Neutrophil (primary cell): ENCODE data around the gene MYBPC2.

Experiments used
- H3K27ac ChIP-seq: fragments of 200-600 bp; sonication (generic); 2 replicates; pipeline ENCODE4 v1.5.1; 2016; ENCODE audit warnings: mild to moderate bottlenecking, moderate library complexity
- H3K27me3 ChIP-seq: fragments of 200-600 bp; sonication (generic); 2 replicates; pipeline ENCODE4 v1.6.0; 2016; ENCODE audit warnings: mild to moderate bottlenecking
- H3K36me3 ChIP-seq: fragments of 200-600 bp; sonication (generic); 2 replicates; pipeline ENCODE4 v1.5.1; 2017
- H3K4me1 ChIP-seq, 2 experiments: fragments of 200-600 bp in 1 of 2; sonication (generic) in 1 of 2; 1 replicate in 1 of 2; 2 replicates in 1 of 2; pipeline versions ENCODE4 v1.5.1 to v1.6.1; 2013 to 2016; ENCODE audit warnings: low read depth in 1 of 2, low read length in 1 of 2, mild to moderate bottlenecking in 1 of 2, moderate library complexity in 1 of 2; ENCODE audit not compliant: control insufficient read depth in 1 of 2, insufficient read depth in 1 of 2
- H3K4me3 ChIP-seq, 2 experiments: fragments of 200-600 bp in 1 of 2; sonication (generic) in 1 of 2; 1 replicate in 1 of 2; 2 replicates in 1 of 2; pipeline ENCODE4 v1.5.1; 2013 to 2016; ENCODE audit warnings: low read depth in 1 of 2, low read length in 1 of 2, mild to moderate bottlenecking in 1 of 2, moderate library complexity in 1 of 2
- H3K9me3 ChIP-seq: fragments of 200-600 bp; sonication (generic); 2 replicates; pipeline ENCODE4 v1.5.1; 2016
- CTCF ChIP-seq: fragments of 200-600 bp; sonication (generic); IDR thresholded peaks from 2 replicates; pipeline ENCODE4 v1.5.1; 2016; ENCODE audit warnings: antibody characterized with exemption

MYBPC2 gene

GRCh38 chr19:50406156-50406820 is 26.4 kb upstream of the MYBPC2 start:
- H3K4me1 ChIP-seq: no peaks in the 10 kb centered on the region
- peaks cover 70% of the 10 kb centered on the region for H3K36me3 ChIP-seq

GRCh38 chr19:50406829-50407228 is 25.9 kb upstream of the MYBPC2 start:
- no peak for TF ChIP-seq CTCF
- Histone ChIP-seq H3K27ac (no peak overlapping the region), H3K4me1 (no peaks in the 10 kb centered on the region), H3K9me3 (no peaks in the 10 kb centered on the region), H3K4me3 (no peak overlapping the region), H3K27me3 (no peaks in the 10 kb centered on the region), H3K36me3 (peaks cover 69% of the 10 kb centered on the region)

More at GRCh38 chr19:50406156-50406820, 26.4 kb upstream of the MYBPC2 start:
- no peak overlapping the region for H3K4me3 ChIP-seq
- no peaks in the 10 kb centered on the region for H3K9me3 ChIP-seq
- no peak overlapping the region for H3K27ac ChIP-seq
- no peaks in the 10 kb centered on the region for H3K27me3 ChIP-seq
- TF ChIP-seq CTCF: no peak

- H3K4me1 ChIP-seq: no peaks in the 10 kb centered on the region
- H3K27me3 ChIP-seq: no peaks in the 10 kb centered on the region
- no peaks in the 10 kb centered on the region for H3K9me3 ChIP-seq
- TF ChIP-seq CTCF: no peak
- peaks cover 48% of the 10 kb centered on the region for H3K36me3 ChIP-seq
- H3K4me3 ChIP-seq: no peak overlapping the region
- H3K27ac ChIP-seq: no peak overlapping the region
Observed at GRCh38 chr19:50409347-50409746, 23.3 kb upstream of the MYBPC2 start.

- Histone ChIP-seq H3K9me3 (no peaks in the 10 kb centered on the region), H3K36me3 (peaks cover 46% of the 10 kb centered on the region), H3K27ac (no peak overlapping the region), H3K4me3 (no peak overlapping the region), H3K4me1 (peaks cover 1 to 6% of the 10 kb centered on the region in 2 experiments), H3K27me3 (no peaks in the 10 kb centered on the region)
- TF ChIP-seq CTCF: no peak
Observed at GRCh38 chr19:50410109-50410508, 22.6 kb upstream of the MYBPC2 start.

GRCh38 chr19:50412419-50412818 is 20.3 kb upstream of the MYBPC2 start:
- no peak overlapping the region for H3K27ac ChIP-seq
- peaks cover 25% of the 10 kb centered on the region for H3K36me3 ChIP-seq
- H3K4me3 ChIP-seq: no peak overlapping the region
- peaks cover 3% of the 10 kb centered on the region for H3K27me3 ChIP-seq
- no peak for TF ChIP-seq CTCF
- H3K9me3 ChIP-seq: no peaks in the 10 kb centered on the region
- peaks cover 10 to 19% of the 10 kb centered on the region in 2 experiments for H3K4me1 ChIP-seq
